Measurements from ENCODE around the gene PCDHB14.
"Not testable (repeated sequence)": the region's sequence is repeated elsewhere in the genome, so short reads cannot be mapped to it uniquely, and the experiment has no call there.

Gene PCDHB14

GRCh38 chr5:141223112-141223783, at the start of gene PCDHB14:
Gene PCDHB14, plus strand, starts transcription at chr5:141223343. Its CDS starts 163 bp downstream, at chr5:141223506.
- DNase-seq = peak; percentile 25

GRCh38 chr5:141174291-141175104, 48.6 kb upstream of the PCDHB14 start:
- DNase-seq = not testable (repeated sequence)

GRCh38 chr5:141175933-141176332, 47.2 kb upstream of the PCDHB14 start:
- no peak for DNase-seq

- not testable (repeated sequence) for DNase-seq
Observed at GRCh38 chr5:141177577-141178191, 45.5 kb upstream of the PCDHB14 start, which contains the start of gene PCDHB8. Gene PCDHB8, plus strand, starts transcription at chr5:141177790. Its CDS starts 245 bp downstream, at chr5:141178035.

- not testable (repeated sequence) for DNase-seq
Observed at GRCh38 chr5:141179371-141179770, 43.8 kb upstream of the PCDHB14 start.

- not testable (repeated sequence) for DNase-seq
Observed at GRCh38 chr5:141179876-141180275, 43.3 kb upstream of the PCDHB14 start.

GRCh38 chr5:141180313-141180712, 42.8 kb upstream of the PCDHB14 start:
- no peak for DNase-seq

GRCh38 chr5:141182248-141182647, 40.9 kb upstream of the PCDHB14 start, which contains the start of gene PCDHB16:
Gene PCDHB16, plus strand, starts transcription at chr5:141182387. Its CDS starts 173 bp downstream, at chr5:141182560.
- DNase-seq = no peak

GRCh38 chr5:141184117-141184855, 38.9 kb upstream of the PCDHB14 start:
- not testable (repeated sequence) for DNase-seq

- no peak for DNase-seq
Observed at GRCh38 chr5:141186897-141187512, 36.1 kb upstream of the PCDHB14 start, which contains the start of gene PCDHB9. Gene PCDHB9, plus strand, starts transcription at chr5:141187161. Its CDS starts 158 bp downstream, at chr5:141187319.

GRCh38 chr5:141188682-141189081, 34.5 kb upstream of the PCDHB14 start:
- not testable (repeated sequence) for DNase-seq

- DNase-seq = not testable (repeated sequence)
Observed at GRCh38 chr5:141189131-141189530, 34.0 kb upstream of the PCDHB14 start.

- DNase-seq = no peak
Observed at GRCh38 chr5:141192110-141192725, 30.9 kb upstream of the PCDHB14 start, which contains the start of gene PCDHB10. Gene PCDHB10, plus strand, starts transcription at chr5:141192353. Its CDS starts 200 bp downstream, at chr5:141192553.

- not testable (repeated sequence) for DNase-seq
Observed at GRCh38 chr5:141194332-141194731, 28.8 kb upstream of the PCDHB14 start.

- no peak for DNase-seq
Observed at GRCh38 chr5:141196363-141196762, 26.8 kb upstream of the PCDHB14 start.

GRCh38 chr5:141199359-141200235, 23.5 kb upstream of the PCDHB14 start, which contains the start of gene PCDHB11:
Gene PCDHB11, plus strand, starts transcription at chr5:141199627. Its CDS starts 148 bp downstream, at chr5:141199775.
- no peak for DNase-seq

- not testable (repeated sequence) for DNase-seq
Observed at GRCh38 chr5:141201126-141201525, 22.0 kb upstream of the PCDHB14 start.

GRCh38 chr5:141201646-141202045, 21.5 kb upstream of the PCDHB14 start:
- DNase-seq = not testable (repeated sequence)

- no peak for DNase-seq
Observed at GRCh38 chr5:141208478-141208877, 14.7 kb upstream of the PCDHB14 start, which contains the start of gene PCDHB12. Gene PCDHB12, plus strand, starts transcription at chr5:141208719. Its CDS starts 189 bp downstream, at chr5:141208908.

GRCh38 chr5:141210281-141210680, 12.9 kb upstream of the PCDHB14 start:
- not testable (repeated sequence) for DNase-seq

All from amniotic stem cell (primary cell).